IMR-90 (cell line): ENCODE measurements around the gene NPAS2. TPM values are rescaled to one million over a fixed set of nuclear protein-coding genes. Genes with fewer than 3 reads are reported as not detected.

Experiments
- ATAC-seq: fragments of 200-7000 bp; cut with Tn5 transposase; 2 replicates; pipeline ENCODE4 v1.9.1; 2020; ENCODE audit warnings: low read depth, mild to moderate bottlenecking, moderate library complexity
- BruUV-seq: library from RNA; stranded (reverse); fragments of 400-500 nt; replicated peaks from 2 replicates; lab custom pipeline; 2021; lab: Mats Ljungman, UMichigan
- CTCF ChIA-PET: fragments of 300-600 bp; formaldehyde crosslinking; extraction: SDS; loops from one replicate; lab custom pipeline; 2021; ENCODE audit warnings: antibody characterized with exemption; lab: Yijun Ruan, JAX
- POLR2A ChIA-PET: fragments of 300-600 bp; sonication (Branson Sonifier 250); formaldehyde crosslinking; loops from one replicate; lab custom pipeline; 2022; ENCODE audit warnings: antibody characterized with exemption; ENCODE audit not compliant: unreplicated experiment; lab: Charles Lee
- DNase-seq: peaks from one replicate; pipeline ENCODE4 v3.0.0; 2013
- H2AFZ ChIP-seq: replicated peaks from 2 replicates; pipeline ENCODE3; 2013; ENCODE audit warnings: low read length, mild to moderate bottlenecking; ENCODE audit not compliant: poor library complexity
- H2AK5ac ChIP-seq: 2 replicates; pipeline ENCODE4 v1.6.1; 2013; ENCODE audit warnings: low read depth, low read length, inconsistent platforms
- H2AK9ac ChIP-seq: replicated peaks from 2 replicates; pipeline ENCODE3; 2013; ENCODE audit warnings: mild to moderate bottlenecking, low read depth, low read length, moderate library complexity; ENCODE audit not compliant: poor library complexity
- H2BK120ac ChIP-seq: 2 replicates; pipeline ENCODE4 v1.6.1; 2013; ENCODE audit warnings: low read depth, low read length, inconsistent platforms
- H2BK15ac ChIP-seq: 3 replicates; pipeline ENCODE4 v1.6.1; 2013; ENCODE audit warnings: low read depth, low read length, inconsistent platforms
- H2BK20ac ChIP-seq: 2 replicates; pipeline ENCODE4 v1.6.1; 2013; ENCODE audit warnings: low read depth, mild to moderate bottlenecking, inconsistent platforms, low read length, moderate library complexity
- H2BK5ac ChIP-seq: 2 replicates; pipeline ENCODE4 v1.6.1; 2013; ENCODE audit warnings: mild to moderate bottlenecking, low read depth, low read length, inconsistent platforms; ENCODE audit not compliant: poor library complexity, severe bottlenecking
- H3K14ac ChIP-seq: replicated peaks from 2 replicates; pipeline ENCODE4 v1.6.1; 2013; ENCODE audit warnings: low read depth, low read length, inconsistent platforms
- H3K18ac ChIP-seq: 2 replicates; pipeline ENCODE4 v1.6.1; 2013; ENCODE audit warnings: low read depth, low read length, control low read depth
- H3K23ac ChIP-seq: 2 replicates; pipeline ENCODE4 v1.6.1; 2013; ENCODE audit warnings: low read depth, low read length, inconsistent platforms
- H3K27ac ChIP-seq: 2 replicates; pipeline ENCODE4 v1.5.1; 2013; ENCODE audit warnings: mild to moderate bottlenecking, control low read depth, low read length; ENCODE audit not compliant: insufficient read depth
- H3K27me3 ChIP-seq: 2 replicates; pipeline ENCODE4 v1.6.1; 2013; ENCODE audit warnings: low read length; ENCODE audit not compliant: control insufficient read depth, insufficient read depth
- H3K36me3 ChIP-seq: 2 replicates; pipeline ENCODE4 v1.6.1; 2013; ENCODE audit warnings: low read length, mixed read lengths; ENCODE audit not compliant: control insufficient read depth, insufficient read depth
- H3K4ac ChIP-seq: 2 replicates; pipeline ENCODE4 v1.6.1; 2013; ENCODE audit warnings: low read depth, low read length, inconsistent platforms
- H3K4me1 ChIP-seq: 2 replicates; pipeline ENCODE4 v1.6.1; 2013; ENCODE audit warnings: low read length, mixed read lengths; ENCODE audit not compliant: control insufficient read depth, insufficient read depth
- H3K4me2 ChIP-seq: 2 replicates; pipeline ENCODE4 v1.6.1; 2013; ENCODE audit warnings: low read depth, mild to moderate bottlenecking, control low read depth, low read length, moderate library complexity
- H3K4me3 ChIP-seq: 2 replicates; pipeline ENCODE4 v1.5.1; 2013; ENCODE audit warnings: low read depth, mild to moderate bottlenecking, control low read depth, low read length, moderate library complexity; ENCODE audit not compliant: insufficient read depth
- H3K56ac ChIP-seq: 2 replicates; pipeline ENCODE4 v1.6.1; 2013; ENCODE audit warnings: low read length, inconsistent platforms; ENCODE audit not compliant: insufficient read depth; ENCODE audit errors: extremely low read depth
- H3K79me1 ChIP-seq, 2 experiments: 2 replicates each; pipeline ENCODE4 v1.6.1; 2013; ENCODE audit warnings: low read length in 2 of 2, inconsistent platforms in 1 of 2, low read depth in 1 of 2
- H3K9ac ChIP-seq: 2 replicates; pipeline ENCODE4 v1.6.1; 2013; ENCODE audit warnings: low read depth, low read length, control low read depth
- H3K9me1 ChIP-seq: 2 replicates; pipeline ENCODE4 v1.6.1; 2013; ENCODE audit warnings: low read length, inconsistent platforms; ENCODE audit not compliant: insufficient read depth
- H3K9me3 ChIP-seq: 2 replicates; pipeline ENCODE4 v1.6.1; 2013; ENCODE audit warnings: low read length; ENCODE audit not compliant: control insufficient read depth, insufficient read depth
- H4K20me1 ChIP-seq: 2 replicates; pipeline ENCODE4 v1.6.1; 2013; ENCODE audit warnings: low read length, inconsistent platforms; ENCODE audit not compliant: insufficient read depth
- H4K5ac ChIP-seq: 2 replicates; pipeline ENCODE4 v1.6.1; 2013; ENCODE audit warnings: mild to moderate bottlenecking, low read depth, low read length, control low read depth
- H4K8ac ChIP-seq, 2 experiments: 2 replicates each; pipeline ENCODE4 v1.6.1; 2013; ENCODE audit warnings: low read depth in 2 of 2, low read length in 2 of 2, control low read depth in 1 of 2, inconsistent platforms in 1 of 2
- H4K91ac ChIP-seq: 2 replicates; pipeline ENCODE4 v1.6.1; 2013; ENCODE audit warnings: low read depth, low read length, inconsistent platforms; ENCODE audit not compliant: insufficient read depth
- CEBPB ChIP-seq: IDR thresholded peaks from 2 replicates; pipeline ENCODE4 v1.6.1; 2012; ENCODE audit warnings: low read depth, low read length, improper control_type of control experiment
- FOS ChIP-seq: fragments of 150-350 bp; IDR thresholded peaks from 2 replicates; pipeline ENCODE4 v1.6.1; 2016; ENCODE audit warnings: low read depth, low read length
- NFE2L2 ChIP-seq: fragments of 150-350 bp; IDR thresholded peaks from 2 replicates; pipeline ENCODE4 v1.6.1; 2016; ENCODE audit warnings: low read depth, mild to moderate bottlenecking, low read length
- SMC3 ChIP-seq: fragments of 150-350 bp; IDR thresholded peaks from 2 replicates; pipeline ENCODE4 v1.6.1; 2016; ENCODE audit warnings: low read depth, mild to moderate bottlenecking, antibody characterized with exemption, low read length, moderate library complexity
- WGBS, 2 experiments: methylation state at CpG; one replicate each; pipeline versions ENCODE4 v1.1.5 to v1.1.7; 2013; ENCODE audit warnings: missing lambda C conversion rate in 2 of 2; ENCODE audit not compliant: insufficient read length in 1 of 2; ENCODE audit errors: extremely low coverage in 2 of 2; 5-methylcytosine and 5-hydroxymethylcytosine counted together
- dilution Hi-C: fragments of 300-500 bp; cut with HindIII; formaldehyde crosslinking; loops from one replicate; pipeline ENCODE4 v1.14.3; 2018; ENCODE audit warnings: low sequenced_read_pairs; ENCODE audit not compliant: unreplicated experiment
- in situ Hi-C: fragments of 300-500 bp; cut with MboI; formaldehyde crosslinking; loops from 3 replicates; pipeline ENCODE4 v1.14.3; 2019; ENCODE audit warnings: low sequenced_read_pairs, inconsistent platforms, mixed read lengths
- intact Hi-C: fragments of 100-400 bp; cut with micrococcal nuclease; formaldehyde crosslinking; loops from 2 replicates; pipeline ENCODE4 v1.10.0; 2022
- polyA plus RNA-seq, 3 experiments: library from polyadenylated mRNA; depleted of rRNA; stranded (reverse); fragments of >200 nt; gene quantifications; 2 replicates each; pipeline ENCODE4 v1.2.3, GENCODE V29; 2012; ENCODE audit warnings: low replicate concordance in 1 of 3
- total RNA-seq: library from RNA; depleted of rRNA; stranded (reverse); fragments of >200 nt; gene quantifications from 2 replicates; pipeline ENCODE4 v1.2.3, GENCODE V29; 2012

NPAS2 gene
- total and polyA plus RNA-seq, 2 of the 4 experiments (the other 2 are of a cell fraction) = 5.2 to 14.8 TPM

DNA sequence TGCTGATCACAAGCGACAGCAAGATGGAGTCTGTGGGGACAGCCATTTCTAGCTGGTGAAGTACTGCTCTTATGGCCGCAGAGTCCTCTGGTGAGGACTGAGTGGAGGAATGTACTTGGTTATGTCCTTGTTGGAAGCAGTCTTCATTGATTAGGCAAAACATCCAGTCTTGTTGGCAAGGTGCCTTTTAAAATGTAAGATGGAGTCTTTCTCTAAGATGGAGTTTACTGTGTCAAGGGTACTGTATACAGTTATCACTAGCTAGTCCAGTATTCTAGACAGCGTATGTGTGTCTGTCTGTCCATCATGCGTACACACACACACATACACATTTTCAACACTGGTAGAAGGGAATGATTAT is 74.8 kb downstream of the NPAS2 start:
- no peak overlapping the region for H2BK15ac ChIP-seq
- no peak overlapping the region for H3K56ac ChIP-seq
- in situ Hi-C loops = no loop called here
- H4K8ac ChIP-seq = no peak overlapping the region
- peaks cover 19% of the 10 kb centered on the region for H3K9me1 ChIP-seq
- no peak overlapping the region for H3K4me2 ChIP-seq
- no peaks in the 10 kb centered on the region; the same call in 1 of the 2 replicates for H4K20me1 ChIP-seq
- no peak for ATAC-seq
- no peak overlapping the region for H2BK120ac ChIP-seq
- H2AK9ac ChIP-seq = no peak overlapping the region
- H3K27ac ChIP-seq = no peak overlapping the region
- peaks cover 13% of the 10 kb centered on the region for H3K4me1 ChIP-seq
- ChIA-PET POLR2A (no interaction called here), CTCF (interaction anchor here (0.7 to 1.0 kb wide), 2 partner anchors 21 to 73 kb away, joined by 3 to 4 read pairs; no protein-coding TSS in a partner anchor)
- no peak overlapping the region for H4K91ac ChIP-seq
- no peak overlapping the region for H3K9ac ChIP-seq
- no peaks in the 10 kb centered on the region for H3K27me3 ChIP-seq
- TF ChIP-seq SMC3 (no peak), FOS (no peak), CEBPB (no peak), NFE2L2 (no peak)
- WGBS, 2 experiments = 100% methylated on average over 1 of the region's 4 CpGs; no CpG with 5 or more reads in 1 of the 2 experiments
- dilution Hi-C loops = no loop called here
- no peak overlapping the region for H4K5ac ChIP-seq
- H2BK20ac ChIP-seq = no peak overlapping the region
- H3K23ac ChIP-seq = no peak overlapping the region
- no peak overlapping the region for H3K18ac ChIP-seq
- no peak overlapping the region for H3K4me3 ChIP-seq
- intact Hi-C loops = no loop called here
- no peak overlapping the region for H3K14ac ChIP-seq
- peak overlapping the region; percentile 45; the same call in 1 of the 2 replicates for H2AK5ac ChIP-seq
- no peak overlapping the region for H2BK5ac ChIP-seq
- no peak for DNase-seq
- H3K79me1 ChIP-seq = peaks cover 22 to 40% of the 10 kb centered on the region in 2 experiments
- no peak overlapping the region for H3K4ac ChIP-seq
- H2AFZ ChIP-seq = no peak overlapping the region
- BruUV-seq = no TSS peak
- no peaks in the 10 kb centered on the region for H3K9me3 ChIP-seq
- H3K36me3 ChIP-seq = no peaks in the 10 kb centered on the region
